GM19023 (cell line): ENCODE measurements around the gene STAMBPL1.

Source experiments
- ATAC-seq: cut with Tn5 transposase; IDR thresholded peaks from one replicate; pipeline ENCODE4 v1.9.1; 2021; ENCODE audit warnings: mild to moderate bottlenecking, moderate library complexity; ENCODE audit not compliant: unreplicated experiment

The STAMBPL1 gene

GRCh38 chr10:88946200-88946599 lies 66.2 kb downstream of the STAMBPL1 start:
- no peak for ATAC-seq

- no peak for ATAC-seq
These were observed 67.0 kb downstream of the STAMBPL1 start for GRCh38 chr10:88946965-88947590.

- no peak for ATAC-seq
These were observed 69.0 kb downstream of the STAMBPL1 start for GRCh38 chr10:88949051-88949450.

- ATAC-seq = no peak
These were observed 70.1 kb downstream of the STAMBPL1 start for GRCh38 chr10:88949912-88950837.

- ATAC-seq = no peak
These were observed 72.6 kb downstream of the STAMBPL1 start, which contains the start of gene ACTA2 for GRCh38 chr10:88952647-88953111. Gene ACTA2, minus strand, starts transcription at chr10:88952773. Its CDS starts 3,843 bp downstream, at chr10:88948930.

- no peak for ATAC-seq
These were observed 73.6 kb downstream of the STAMBPL1 start for GRCh38 chr10:88953662-88954061.

GRCh38 chr10:88954458-88955083 lies 74.5 kb downstream of the STAMBPL1 start:
- no peak for ATAC-seq

GRCh38 chr10:88957381-88957780 lies 77.3 kb downstream of the STAMBPL1 start:
- ATAC-seq = no peak

- ATAC-seq = no peak
These were observed 78.7 kb downstream of the STAMBPL1 start for GRCh38 chr10:88958721-88959120.

- ATAC-seq = no peak
These were observed 80.8 kb downstream of the STAMBPL1 start for GRCh38 chr10:88960802-88961201.

GRCh38 chr10:88961266-88961665 lies 81.2 kb downstream of the STAMBPL1 start:
- no peak for ATAC-seq

- ATAC-seq = no peak
These were observed 82.3 kb downstream of the STAMBPL1 start for GRCh38 chr10:88962336-88962735.

- no peak for ATAC-seq
These were observed 83.3 kb downstream of the STAMBPL1 start for GRCh38 chr10:88963318-88963717.

- no peak for ATAC-seq
These were observed 84.3 kb downstream of the STAMBPL1 start for GRCh38 chr10:88964360-88964759.

- no peak for ATAC-seq
These were observed 84.9 kb downstream of the STAMBPL1 start for GRCh38 chr10:88964869-88965415.

GRCh38 chr10:88966797-88967196 lies 86.8 kb downstream of the STAMBPL1 start:
- no peak for ATAC-seq

GRCh38 chr10:88968391-88968790 lies 88.3 kb downstream of the STAMBPL1 start:
- no peak for ATAC-seq

GRCh38 chr10:88971221-88972061 lies 91.4 kb downstream of the STAMBPL1 start:
- no peak for ATAC-seq
